ENCODE measurements around the gene ATP5PF. TPM values are rescaled to one million over a fixed set of nuclear protein-coding genes. Genes with fewer than 3 reads are reported as not detected.

ATP5PF gene
- total and polyA plus RNA-seq, 2 of the 4 experiments (the other 2 are of a cell fraction) = 76.0 to 190 TPM

DNA sequence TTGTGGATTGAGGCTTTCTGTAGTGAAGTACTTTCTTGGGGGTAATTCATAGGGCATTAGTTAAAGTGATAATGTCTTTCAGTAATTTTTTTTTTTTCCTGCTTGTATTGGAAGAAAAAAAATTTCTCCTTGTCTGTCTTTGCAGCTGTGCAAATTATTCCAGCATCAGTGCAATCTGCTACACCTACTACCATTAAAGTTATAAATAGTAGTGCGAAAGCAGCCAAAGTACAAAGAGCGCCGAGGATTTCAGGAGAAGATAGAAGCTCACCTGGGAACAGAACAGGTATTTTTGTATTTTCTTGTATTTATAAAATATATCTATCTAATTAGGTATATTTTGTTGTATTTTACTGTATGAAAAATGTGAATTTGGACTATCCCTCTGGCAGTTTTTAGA, 29.4 kb upstream of the ATP5PF start:
- in situ Hi-C loops (cut with MboI; ENCODE audit: low sequenced_read_pairs) = no loop called here
- CTCF ChIA-PET = no interaction called here

More for the DNA sequence above, 29.4 kb upstream of the ATP5PF start:
- POLR2A ChIA-PET (ENCODE audit: unreplicated experiment) = no interaction called here
- no peak overlapping the region for H2AFZ ChIP-seq (replicated peaks; ENCODE audit: low read length, poor library complexity)
- H4K5ac ChIP-seq (ENCODE audit: low read depth, low read length) = no peak overlapping the region
- H2BK15ac ChIP-seq (ENCODE audit: low read depth, low read length) = no peak overlapping the region
- BruUV-seq (replicated peaks) = no TSS peak
- no peak overlapping the region for H3K4ac ChIP-seq (ENCODE audit: low read depth, low read length)
- no peak overlapping the region for H2AK9ac ChIP-seq (replicated peaks; ENCODE audit: low read depth, low read length, poor library complexity)
- no peak for TF ChIP-seq RFX5 (IDR thresholded peaks at IDR 0.05; ENCODE audit: low read depth, low read length)
- no peak for DNase-seq
- no peak overlapping the region for H3K14ac ChIP-seq (replicated peaks; ENCODE audit: low read depth, low read length)
- no peak overlapping the region for H3K56ac ChIP-seq (ENCODE audit: extremely low read depth, insufficient read depth, low read length)
- WGBS, 2 experiments (ENCODE audit: extremely low coverage in 2 of 2, insufficient read length in 1 of 2) = no CpG with 5 or more reads among the region's 3 CpGs
- H3K18ac ChIP-seq (ENCODE audit: low read depth, low read length) = no peak overlapping the region
- H4K8ac ChIP-seq (ENCODE audit: low read depth in 2 of 2, low read length in 2 of 2) = no peak overlapping the region
- no peak overlapping the region for H3K4me2 ChIP-seq (ENCODE audit: low read depth, low read length)
- no peak overlapping the region for H3K27ac ChIP-seq (ENCODE audit: insufficient read depth, low read length)
- H2AK5ac ChIP-seq (ENCODE audit: low read depth, low read length) = no peak overlapping the region
- H3K9ac ChIP-seq (ENCODE audit: low read depth, low read length) = no peak overlapping the region
- no peak overlapping the region for H3K4me3 ChIP-seq (ENCODE audit: insufficient read depth, low read depth, low read length)
- no peak overlapping the region for H2BK5ac ChIP-seq (ENCODE audit: low read depth, low read length, poor library complexity, severe bottlenecking)
- peaks cover 3% of the 10 kb centered on the region; the same call in 1 of the 2 replicates for H3K4me1 ChIP-seq (ENCODE audit: control insufficient read depth, insufficient read depth, low read length)
- dilution Hi-C loops (cut with HindIII; ENCODE audit: low sequenced_read_pairs, unreplicated experiment) (no loop called here), intact Hi-C loops (cut with micrococcal nuclease) (no loop called here)
- H4K20me1 ChIP-seq (ENCODE audit: insufficient read depth, low read length) = no peaks in the 10 kb centered on the region
- no peak for ATAC-seq (ENCODE audit: low read depth)
- H3K36me3 ChIP-seq (ENCODE audit: control insufficient read depth, insufficient read depth, low read length) = peaks cover 10% of the 10 kb centered on the region; the same call in 1 of the 2 replicates
- no peaks in the 10 kb centered on the region for H3K9me3 ChIP-seq (ENCODE audit: control insufficient read depth, insufficient read depth, low read length)
- H3K23ac ChIP-seq (ENCODE audit: low read depth, low read length) = no peak overlapping the region
- no peak overlapping the region for H4K91ac ChIP-seq (ENCODE audit: insufficient read depth, low read depth, low read length)
- H3K9me1 ChIP-seq (ENCODE audit: insufficient read depth, low read length) = no peaks in the 10 kb centered on the region
- H3K79me1 ChIP-seq (ENCODE audit: low read depth in 1 of 2, low read length in 2 of 2) = no peaks in the 10 kb centered on the region
- H2BK20ac ChIP-seq (ENCODE audit: low read depth, low read length) = no peak overlapping the region
- no peak overlapping the region for H2BK120ac ChIP-seq (ENCODE audit: low read depth, low read length)
- H3K27me3 ChIP-seq (ENCODE audit: control insufficient read depth, insufficient read depth, low read length) = no peaks in the 10 kb centered on the region

Measured in IMR-90 (cell line).